H1 (cell line): ENCODE results near the gene SIGLEC6. TPM values are rescaled to one million over a fixed set of nuclear protein-coding genes. Genes with fewer than 3 reads are reported as not detected.

Experiments used
- CTCF ChIA-PET: fragments of 300-600 bp; sonication (Branson Sonifier 250); formaldehyde crosslinking; loops from one replicate; lab custom pipeline; 2021; ENCODE audit not compliant: partially characterized antibody; lab: Charles Lee
- POLR2A ChIA-PET: fragments of 300-600 bp; sonication (Branson Sonifier 250); formaldehyde crosslinking; loops from one replicate; lab custom pipeline; 2021; ENCODE audit warnings: inconsistent platforms; ENCODE audit not compliant: partially characterized antibody; lab: Charles Lee
- DNase-seq, 2 experiments: peaks; one replicate each; pipeline versions ENCODE4 v3.0.0 to v3.0.0-alpha.2; 2010 to 2022; ENCODE audit warnings: low spot score in 2 of 2, low read depth in 1 of 2, mixed read lengths in 1 of 2
- FAIRE-seq: peaks from 2 replicates; lab custom pipeline; 2011; peaks lifted over from hg19 to GRCh38; lab: Jason Lieb, UNC
- H2AFZ ChIP-seq: 2 replicates; pipeline ENCODE4 v1.8.1; 2012; ENCODE audit warnings: low read length, inconsistent platforms
- H2AK5ac ChIP-seq: 2 replicates; pipeline ENCODE4 v1.6.1; 2013; ENCODE audit warnings: low read depth, low read length
- H2BK120ac ChIP-seq: replicated peaks from 2 replicates; pipeline ENCODE3; 2013; ENCODE audit warnings: low read depth, low read length, inconsistent platforms
- H2BK12ac ChIP-seq: 2 replicates; pipeline ENCODE4 v1.6.1; 2013; ENCODE audit warnings: low read depth, low read length
- H2BK15ac ChIP-seq: 2 replicates; pipeline ENCODE4 v1.6.1; 2013; ENCODE audit warnings: low read length
- H2BK20ac ChIP-seq: 2 replicates; pipeline ENCODE4 v1.6.1; 2013; ENCODE audit warnings: low read length
- H2BK5ac ChIP-seq: 2 replicates; pipeline ENCODE4 v1.6.1; 2013; ENCODE audit warnings: low read depth, low read length
- H3K14ac ChIP-seq: 2 replicates; pipeline ENCODE4 v1.6.1; 2013; ENCODE audit warnings: inconsistent platforms; ENCODE audit not compliant: insufficient read length
- H3K18ac ChIP-seq: 2 replicates; pipeline ENCODE4 v1.6.1; 2013; ENCODE audit warnings: low read length; ENCODE audit errors: extremely low read depth
- H3K23ac ChIP-seq: 2 replicates; pipeline ENCODE4 v1.6.1; 2013; ENCODE audit warnings: inconsistent platforms; ENCODE audit not compliant: insufficient read length
- H3K23me2 ChIP-seq: 2 replicates; pipeline ENCODE4 v1.6.1; 2013; ENCODE audit warnings: low read depth, low read length
- H3K27ac ChIP-seq: 2 replicates; pipeline ENCODE4 v1.6.1; 2011; ENCODE audit warnings: low read depth, low read length, inconsistent platforms
- H3K27me3 ChIP-seq, 4 experiments: replicated peaks in 1 of 4; 1 replicate in 1 of 4; 2 replicates in 3 of 4; pipeline versions ENCODE4 v1.6.1 to v1.8.1; 2011 to 2013; ENCODE audit warnings: low read length in 3 of 4, mild to moderate bottlenecking in 3 of 4, inconsistent platforms in 2 of 4, mixed read lengths in 2 of 4, moderate library complexity in 1 of 4; ENCODE audit not compliant: control insufficient read depth in 3 of 4, insufficient read depth in 3 of 4; ENCODE audit errors: extremely low read depth in 1 of 4
- H3K36me3 ChIP-seq, 4 experiments: 2 replicates each; pipeline versions ENCODE4 v1.6.1 to v1.8.1; 2011 to 2013; ENCODE audit warnings: mild to moderate bottlenecking in 4 of 4, low read length in 3 of 4, moderate library complexity in 2 of 4, control low read depth in 1 of 4, inconsistent platforms in 1 of 4; ENCODE audit not compliant: insufficient read depth in 4 of 4, control insufficient read depth in 2 of 4
- H3K4ac ChIP-seq: replicated peaks from 2 replicates; pipeline ENCODE3; 2013; ENCODE audit warnings: low read length, low read depth, mixed read lengths, inconsistent platforms; ENCODE audit not compliant: insufficient read length
- H3K4me1 ChIP-seq, 4 experiments: replicated peaks in 1 of 4; 1 replicate in 1 of 4; 2 replicates in 3 of 4; pipeline versions ENCODE4 v1.6.1 to v1.8.1; 2011 to 2013; ENCODE audit warnings: low read length in 3 of 4, inconsistent platforms in 2 of 4, mixed read lengths in 1 of 4; ENCODE audit not compliant: insufficient read depth in 4 of 4, control insufficient read depth in 3 of 4
- H3K4me2 ChIP-seq, 2 experiments: 2 replicates each; pipeline versions ENCODE4 v1.6.1 to v1.8.1; 2011 to 2013; ENCODE audit warnings: low read depth in 2 of 2, low read length in 2 of 2, control low read depth in 1 of 2, inconsistent platforms in 1 of 2, mild to moderate bottlenecking in 1 of 2; ENCODE audit not compliant: insufficient read depth in 1 of 2
- H3K4me3 ChIP-seq, 4 experiments: fragments of 200-600, 300-600 bp in 1 of 4; sonication (generic), shearing (Covaris generic), sonication (Bioruptor Twin) in 1 of 4; 2 replicates each; pipeline versions ENCODE4 v1.5.1 to v1.8.1; 2011 to 2016; ENCODE audit warnings: low read length in 4 of 4, low read depth in 3 of 4, control low read depth in 2 of 4, inconsistent platforms in 2 of 4, mild to moderate bottlenecking in 2 of 4, mixed read lengths in 1 of 4, moderate library complexity in 1 of 4; ENCODE audit not compliant: insufficient read depth in 2 of 4; ENCODE audit errors: extremely low read depth in 1 of 4
- H3K56ac ChIP-seq: replicated peaks from 2 replicates; pipeline ENCODE3; 2013; ENCODE audit warnings: low read depth, mild to moderate bottlenecking, mixed read lengths, low read length, inconsistent platforms; ENCODE audit not compliant: insufficient read length
- H3K79me1 ChIP-seq: 2 replicates; pipeline ENCODE4 v1.6.1; 2013; ENCODE audit warnings: low read depth, low read length, control low read depth
- H3K79me2 ChIP-seq, 2 experiments: 2 replicates each; pipeline versions ENCODE4 v1.6.1 to v1.8.1; 2012 to 2013; ENCODE audit warnings: low read length in 2 of 2, mild to moderate bottlenecking in 2 of 2, inconsistent platforms in 1 of 2; ENCODE audit not compliant: insufficient read depth in 2 of 2, control insufficient read depth in 1 of 2
- H3K9ac ChIP-seq, 4 experiments: replicated peaks in 1 of 4; 1 replicate in 1 of 4; 2 replicates in 3 of 4; pipeline versions ENCODE4 v1.6.1 to v1.8.1; 2011 to 2013; ENCODE audit warnings: low read depth in 3 of 4, low read length in 3 of 4, control low read depth in 2 of 4, mild to moderate bottlenecking in 2 of 4, moderate library complexity in 2 of 4, inconsistent platforms in 1 of 4; ENCODE audit errors: extremely low read depth in 1 of 4
- H3K9me3 ChIP-seq, 2 experiments: 2 replicates each; pipeline versions ENCODE4 v1.6.1 to v1.8.1; 2012 to 2013; ENCODE audit warnings: mild to moderate bottlenecking in 2 of 2, moderate library complexity in 2 of 2, control low read depth in 1 of 2, inconsistent platforms in 1 of 2, low read depth in 1 of 2, low read length in 1 of 2, mixed read lengths in 1 of 2; ENCODE audit not compliant: insufficient read depth in 2 of 2
- H4K20me1 ChIP-seq, 2 experiments: replicated peaks in 1 of 2; 2 replicates each; pipeline versions ENCODE3 to v1.8.1; 2011 to 2013; ENCODE audit warnings: inconsistent platforms in 2 of 2, low read length in 2 of 2, mild to moderate bottlenecking in 1 of 2; ENCODE audit not compliant: insufficient read depth in 2 of 2, control insufficient read depth in 1 of 2
- H4K5ac ChIP-seq: 2 replicates; pipeline ENCODE4 v1.6.1; 2013; ENCODE audit warnings: low read length, low read depth, mixed read lengths, inconsistent platforms; ENCODE audit not compliant: insufficient read length
- H4K8ac ChIP-seq: 2 replicates; pipeline ENCODE4 v1.8.0; 2013; ENCODE audit warnings: mild to moderate bottlenecking, moderate library complexity, low read length, inconsistent platforms; ENCODE audit not compliant: insufficient read depth; ENCODE audit errors: extremely low read depth
- H4K91ac ChIP-seq: replicated peaks from 2 replicates; pipeline ENCODE3; 2013; ENCODE audit warnings: low read length, mixed read lengths, inconsistent platforms; ENCODE audit not compliant: insufficient read length
- BACH1 ChIP-seq: IDR thresholded peaks from 2 replicates; pipeline ENCODE4 v1.6.1; 2012; ENCODE audit warnings: low read length, improper control_type of control experiment
- CBX5 ChIP-seq: fragments of 300-800, 300-1000 bp; sonication (generic); IDR thresholded peaks from 2 replicates; pipeline ENCODE4 v1.7.1; 2016; ENCODE audit warnings: antibody characterized with exemption, low read length, low read depth
- CREB1 ChIP-seq: IDR thresholded peaks from 2 replicates; pipeline ENCODE4 v1.6.1; 2012; ENCODE audit warnings: inconsistent platforms
- EGR1 ChIP-seq: IDR thresholded peaks from 2 replicates; pipeline ENCODE4 v1.6.1; 2011; ENCODE audit warnings: low read depth, low read length, borderline replicate concordance
- HDAC6 ChIP-seq: IDR thresholded peaks from one replicate; pipeline ENCODE4 v1.7.1; 2012; ENCODE audit warnings: low read depth, mild to moderate bottlenecking, inconsistent platforms, low read length, moderate library complexity
- JUN ChIP-seq: IDR thresholded peaks from 2 replicates; pipeline ENCODE4 v1.6.1; 2011; ENCODE audit warnings: low read depth, mild to moderate bottlenecking, improper control_type of control experiment, low read length
- JUND ChIP-seq: IDR thresholded peaks from 2 replicates; pipeline ENCODE4 v1.6.1; 2011; ENCODE audit warnings: mild to moderate bottlenecking, improper control_type of control experiment, low read length
- NANOG ChIP-seq: IDR thresholded peaks from 2 replicates; pipeline ENCODE4 v1.6.1; 2011; ENCODE audit warnings: low read length, low read depth, mild to moderate bottlenecking, inconsistent platforms; ENCODE audit not compliant: insufficient read depth, poor library complexity, severe bottlenecking
- PHF8 ChIP-seq: fragments of 200-600 bp; sonication (generic); conservative IDR thresholded peaks from 2 replicates; pipeline ENCODE4 v1.7.1; 2012; ENCODE audit warnings: low read depth, mild to moderate bottlenecking, inconsistent platforms, low read length, moderate library complexity
- POLR2A ChIP-seq, 2 experiments: IDR thresholded peaks; 1 replicate in 1 of 2; 2 replicates in 1 of 2; pipeline ENCODE4 v1.6.1; 2011; ENCODE audit warnings: low read depth in 2 of 2, low read length in 2 of 2, mild to moderate bottlenecking in 2 of 2; ENCODE audit errors: control extremely low read depth in 1 of 2
- POLR2AphosphoS5 ChIP-seq: IDR thresholded peaks from 2 replicates; pipeline ENCODE4 v1.6.1; 2011; ENCODE audit warnings: low read depth, low read length
- POU5F1 ChIP-seq: IDR thresholded peaks from 2 replicates; pipeline ENCODE4 v1.6.1; 2011; ENCODE audit warnings: low read depth, mild to moderate bottlenecking, low read length, moderate library complexity
- RAD21 ChIP-seq, 2 experiments: IDR thresholded peaks in 1 of 2; conservative IDR thresholded peaks in 1 of 2; 2 replicates each; pipeline ENCODE4 v1.6.1; 2011; ENCODE audit warnings: low read depth in 2 of 2, low read length in 2 of 2, improper control_type of control experiment in 1 of 2, inconsistent platforms in 1 of 2, mild to moderate bottlenecking in 1 of 2, moderate library complexity in 1 of 2
- RFX5 ChIP-seq: IDR thresholded peaks from 2 replicates; pipeline ENCODE4 v1.6.1; 2011; ENCODE audit warnings: low read depth, low read length, improper control_type of control experiment, borderline replicate concordance
- SP4 ChIP-seq: IDR thresholded peaks from 2 replicates; pipeline ENCODE4 v1.6.1; 2012; ENCODE audit warnings: low read length, inconsistent platforms
- TBP ChIP-seq: IDR thresholded peaks from 2 replicates; pipeline ENCODE4 v1.6.1; 2011; ENCODE audit warnings: low read depth, low read length, improper control_type of control experiment
- WGBS, 2 experiments: shearing (Covaris generic) in 1 of 2; methylation state at CpG; one replicate each; pipeline versions ENCODE4 v1.1.6 to v1.1.7; 2013 to 2015; ENCODE audit warnings: low lambda C conversion rate in 2 of 2, mixed read lengths in 2 of 2, inconsistent platforms in 1 of 2, low coverage in 1 of 2, missing lambda C conversion rate in 1 of 2; ENCODE audit not compliant: insufficient replicate concordance in 2 of 2, insufficient coverage in 1 of 2, insufficient read length in 1 of 2; ENCODE audit errors: extremely low coverage in 1 of 2, missing lambda C conversion rate in 1 of 2; 5-methylcytosine and 5-hydroxymethylcytosine counted together
- polyA plus RNA-seq, 7 experiments: library from polyadenylated mRNA; depleted of rRNA in 3 of 7; stranded (reverse) in 5 of 7; unstranded in 2 of 7; fragments of >200 nt in 5 of 7; fragments of 200-250 nt in 2 of 7; gene quantifications; 1 replicate in 5 of 7; 2 replicates in 1 of 7; 4 replicates in 1 of 7; pipeline versions ENCODE4 v1.2.1 to v1.2.3, GENCODE V29; 2011 to 2013; ENCODE audit warnings: missing spikeins in 2 of 7, mixed read lengths in 2 of 7
- total RNA-seq: library from RNA; stranded (reverse); fragmentation: NEBNext Ultra II Directional; extraction: Animal tissue kit (Norgen Biotek cat#: 25700); gene quantifications from 2 replicates; pipeline ENCODE4 v1.2.1, GENCODE V29; 2021

Gene SIGLEC6
- total and polyA plus RNA-seq, 2 of the 8 experiments (the other 6 are each of a cell fraction or from before 2014, with no cell fraction given) = 0.05 TPM; not detected in 1

DNA sequence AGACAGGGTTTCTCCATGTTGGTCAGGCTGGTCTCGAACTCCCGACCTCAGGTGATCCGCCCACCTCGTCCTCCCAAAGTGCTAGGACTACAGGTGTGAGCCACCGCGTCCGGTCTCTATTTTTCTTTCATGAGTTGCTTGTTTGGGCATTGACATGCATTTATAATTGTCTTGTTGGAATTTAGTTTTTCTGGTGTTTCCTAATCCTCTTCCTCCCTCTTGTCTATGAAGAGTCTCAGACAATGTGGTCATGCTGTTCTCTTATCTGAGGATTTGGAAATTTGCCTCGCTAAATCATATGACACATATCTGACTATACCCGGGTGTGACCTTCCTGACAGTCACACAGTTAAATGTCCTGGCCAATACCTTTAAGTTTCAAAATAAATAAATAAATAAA lies 60.5 kb downstream of the SIGLEC6 start:
- POLR2A ChIA-PET = no interaction called here
- H2BK15ac ChIP-seq = no peak overlapping the region
- H4K5ac ChIP-seq = no peak overlapping the region
- 85% methylated on average over 9 of the region's 9 CpGs; no CpG with 5 or more reads in 1 of the 2 experiments for WGBS, 2 experiments
- no peak overlapping the region for H2BK12ac ChIP-seq
- H3K4ac ChIP-seq = no peak overlapping the region
- CTCF ChIA-PET = interaction anchor here (0.6 to 6.6 kb wide), 12 partner anchors 11 to 304 kb away, joined by 3 to 83 read pairs (median 3); no protein-coding TSS in a partner anchor
- H3K4me2 ChIP-seq = no peak overlapping the region
- DNase-seq (no peak), FAIRE-seq (no peak)
- H3K18ac ChIP-seq = no peak overlapping the region
- no peak overlapping the region for H2AFZ ChIP-seq
- no peaks in the 10 kb centered on the region for H3K36me3 ChIP-seq
- no peaks in the 10 kb centered on the region for H3K79me1 ChIP-seq
- H3K4me1 ChIP-seq = no peaks in the 10 kb centered on the region
- no peak overlapping the region for H2BK20ac ChIP-seq
- no peak overlapping the region for H3K9ac ChIP-seq
- H4K8ac ChIP-seq = no peak overlapping the region
- no peak overlapping the region for H2AK5ac ChIP-seq
- H3K14ac ChIP-seq = no peak overlapping the region
- H3K27ac ChIP-seq = no peak overlapping the region
- H2BK120ac ChIP-seq = no peak overlapping the region
- H3K4me3 ChIP-seq = no peak overlapping the region
- no peak overlapping the region for H3K23ac ChIP-seq
- no peaks in the 10 kb centered on the region for H3K79me2 ChIP-seq
- no peak overlapping the region for H2BK5ac ChIP-seq
- H3K56ac ChIP-seq = no peak overlapping the region
- H4K91ac ChIP-seq = no peak overlapping the region
- H4K20me1 ChIP-seq = no peaks in the 10 kb centered on the region
- no peaks in the 10 kb centered on the region for H3K23me2 ChIP-seq
- H3K27me3 ChIP-seq = no peaks in the 10 kb centered on the region; a peak in 1 of 7 replicates
- peaks cover 3 to 18% of the 10 kb centered on the region in 2 experiments; a peak in 3 of 4 replicates for H3K9me3 ChIP-seq
- TF ChIP-seq BACH1 (no peak), RFX5 (no peak), PHF8 (no peak), TBP (no peak), NANOG (no peak), HDAC6 (no peak), POLR2A (IDR thresholded peaks at IDR 0.05; ENCODE audit: control extremely low read depth in 1 of 2, low read depth in 2 of 2, low read length in 2 of 2) (no peak), EGR1 (no peak), JUND (no peak), RAD21 (IDR thresholded peaks at IDR 0.05 in 1 of 2, conservative IDR thresholded peaks at IDR 0.05 in 1 of 2; ENCODE audit: low read depth in 2 of 2, low read length in 2 of 2) (no peak), SP4 (no peak), POLR2AphosphoS5 (no peak), CREB1 (no peak), JUN (no peak), POU5F1 (no peak), CBX5 (no peak)
